ENCODE results near the gene OPN4. TPM values are rescaled to one million over a fixed set of nuclear protein-coding genes. Genes with fewer than 3 reads are reported as not detected.

The OPN4 gene
- total and polyA plus RNA-seq, 2 donors (not counting 3 experiments of a cell fraction or from before 2014, with no cell fraction given), result not detected

GRCh38 chr10:86635402-86635801 lies 18.9 kb upstream of the OPN4 start:
- no TSS peak for BruUV-seq (replicated peaks)
- no peak overlapping the region for H3K9ac ChIP-seq (replicated peaks; ENCODE audit: extremely low read depth, insufficient read depth, low read length)
- POLR2A ChIA-PET, result no interaction called here
- no peaks in the 10 kb centered on the region for H3K4me1 ChIP-seq (ENCODE audit: control insufficient read depth, extremely low read depth, insufficient read depth, low read length)
- H3K9me3 ChIP-seq (replicated peaks; ENCODE audit: control insufficient read depth, insufficient read depth, low read length), result no peaks in the 10 kb centered on the region
- H3K79me2 ChIP-seq (ENCODE audit: control insufficient read depth, insufficient read depth, low read length), result no peaks in the 10 kb centered on the region
- no peak for TF ChIP-seq MYC (IDR thresholded peaks at IDR 0.05; ENCODE audit: low read depth, low read length)
- no peak for TF ChIP-seq FOS (IDR thresholded peaks at IDR 0.05; ENCODE audit: borderline replicate concordance, insufficient read depth, low read length)
- TF ChIP-seq POLR2AphosphoS5 (IDR thresholded peaks at IDR 0.05; ENCODE audit: insufficient read depth, low read depth, low read length), result no peak
- no peaks in the 10 kb centered on the region for H3K9me1 ChIP-seq (replicated peaks; ENCODE audit: control insufficient read depth, extremely low read depth, insufficient read depth, low read length)
- no peak overlapping the region for H3K4me3 ChIP-seq (replicated peaks in 1 of 3; ENCODE audit: insufficient read depth in 1 of 3, low read depth in 1 of 3, low read length in 3 of 3)
- H3K4me2 ChIP-seq (ENCODE audit: insufficient read depth, low read length), result no peak overlapping the region
- no peak overlapping the region for H3K27ac ChIP-seq (ENCODE audit: insufficient read depth, low read depth, low read length)
- intact Hi-C loops (cut with micrococcal nuclease) (no loop called here), dilution Hi-C loops (cut with MboI; ENCODE audit: extremely low pct_ligation_motif_present, low sequenced_read_pairs) (no loop called here)
- no peaks in the 10 kb centered on the region for H4K20me1 ChIP-seq (replicated peaks; ENCODE audit: control insufficient read depth, extremely low read depth, insufficient read depth, low read length)
- H3K36me3 ChIP-seq (ENCODE audit: control insufficient read depth in 2 of 2, extremely low read depth in 1 of 2, insufficient read depth in 2 of 2, low read length in 2 of 2), result no peaks in the 10 kb centered on the region
- FAIRE-seq (no peak), DNase-seq (ENCODE audit: low read depth, low spot score) (no peak)
- CTCF ChIA-PET, result no interaction called here
- peaks cover 11 to 27% of the 10 kb centered on the region in 2 experiments for H3K27me3 ChIP-seq (ENCODE audit: control insufficient read depth in 2 of 2, insufficient read depth in 2 of 2, low read length in 2 of 2)
- no peak overlapping the region for H2AFZ ChIP-seq (ENCODE audit: low read depth, low read length)

DNA sequence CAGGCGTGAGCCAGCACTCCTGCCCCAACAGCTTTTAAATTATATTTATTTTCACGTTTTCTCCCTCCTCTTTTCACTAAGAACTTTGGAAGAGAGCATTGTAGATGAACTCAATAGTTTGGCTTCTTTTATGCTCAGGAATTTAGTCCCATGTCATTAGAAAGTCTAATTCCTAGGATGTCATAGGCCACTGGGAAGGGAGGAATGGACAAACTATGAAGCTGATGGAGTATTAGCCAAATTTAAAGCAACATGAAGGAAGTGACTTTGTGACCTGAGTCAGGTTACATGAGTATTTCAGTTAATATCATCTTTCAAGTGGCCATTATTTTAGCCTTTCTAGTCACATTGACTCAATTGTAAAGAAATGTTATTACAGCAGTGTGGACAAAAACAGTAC lies 18.0 kb upstream of the OPN4 start:
- TF ChIP-seq MYC (IDR thresholded peaks at IDR 0.05; ENCODE audit: low read depth, low read length) (no peak), POLR2A (IDR thresholded peaks at IDR 0.05; ENCODE audit: low read depth, low read length) (no peak), EZH2 (IDR thresholded peaks at IDR 0.05; ENCODE audit: borderline replicate concordance, low read depth, low read length, severe bottlenecking) (no peak), CTCF (IDR thresholded peaks at IDR 0.05; ENCODE audit: extremely low read depth in 1 of 2, insufficient read depth in 1 of 2, low read depth in 1 of 2, low read length in 2 of 2) (no peak), GATA2 (IDR thresholded peaks at IDR 0.05; ENCODE audit: insufficient read depth, insufficient read length, low read depth, low read length) (no peak), JUN (IDR thresholded peaks at IDR 0.05; ENCODE audit: borderline replicate concordance, insufficient read depth, insufficient read length, low read depth) (no peak), FOS (IDR thresholded peaks at IDR 0.05; ENCODE audit: borderline replicate concordance, insufficient read depth, low read length) (no peak), POLR2AphosphoS5 (IDR thresholded peaks at IDR 0.05; ENCODE audit: insufficient read depth, low read depth, low read length) (no peak)
- TF ChIP-seq, protein P1, sequence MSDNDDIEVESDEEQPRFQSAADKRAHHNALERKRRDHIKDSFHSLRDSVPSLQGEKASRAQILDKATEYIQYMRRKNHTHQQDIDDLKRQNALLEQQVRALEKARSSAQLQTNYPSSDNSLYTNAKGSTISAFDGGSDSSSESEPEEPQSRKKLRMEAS (IDR thresholded peaks at IDR 0.05; ENCODE audit: insufficient read depth, insufficient read length), result no peak
- no peak for DNase-seq (ENCODE audit: low read depth, low spot score)
- H3K4me3 ChIP-seq (replicated peaks in 1 of 3; ENCODE audit: insufficient read depth in 1 of 3, low read depth in 1 of 3, low read length in 3 of 3), result no peak overlapping the region
- CTCF ChIA-PET, result interaction anchor here (0.6 kb wide), 1 partner anchor 11 kb away, joined by 3 read pairs; no protein-coding TSS in a partner anchor
- BruUV-seq (replicated peaks), result no TSS peak
- no peak overlapping the region for H3K4me2 ChIP-seq (ENCODE audit: insufficient read depth, low read length)
- no peaks in the 10 kb centered on the region for H3K4me1 ChIP-seq (ENCODE audit: control insufficient read depth, extremely low read depth, insufficient read depth, low read length)
- H4K20me1 ChIP-seq (replicated peaks; ENCODE audit: control insufficient read depth, extremely low read depth, insufficient read depth, low read length), result no peaks in the 10 kb centered on the region
- H3K9me3 ChIP-seq (replicated peaks; ENCODE audit: control insufficient read depth, insufficient read depth, low read length), result no peaks in the 10 kb centered on the region
- no peaks in the 10 kb centered on the region for H3K36me3 ChIP-seq (ENCODE audit: control insufficient read depth in 2 of 2, extremely low read depth in 1 of 2, insufficient read depth in 2 of 2, low read length in 2 of 2)
- H3K27me3 ChIP-seq (ENCODE audit: control insufficient read depth in 2 of 2, insufficient read depth in 2 of 2, low read length in 2 of 2), result peaks cover 8 to 22% of the 10 kb centered on the region in 2 experiments
- no peak overlapping the region for H3K27ac ChIP-seq (ENCODE audit: insufficient read depth, low read depth, low read length)
- H3K9me1 ChIP-seq (replicated peaks; ENCODE audit: control insufficient read depth, extremely low read depth, insufficient read depth, low read length), result no peaks in the 10 kb centered on the region
- no peaks in the 10 kb centered on the region for H3K79me2 ChIP-seq (ENCODE audit: control insufficient read depth, insufficient read depth, low read length)
- intact Hi-C loops (cut with micrococcal nuclease), result no loop called here
- dilution Hi-C loops (cut with MboI; ENCODE audit: extremely low pct_ligation_motif_present, low sequenced_read_pairs), result no loop called here
- no peak overlapping the region for H3K9ac ChIP-seq (replicated peaks; ENCODE audit: extremely low read depth, insufficient read depth, low read length)
- H2AFZ ChIP-seq (ENCODE audit: low read depth, low read length), result no peak overlapping the region
- POLR2A ChIA-PET, result no interaction called here
- FAIRE-seq, result no peak

Measured in endothelial cell of umbilical vein (primary cell).